Vagina (tissue), 2 donors: ENCODE results near the gene PFAS. TPM values are rescaled to one million over a fixed set of nuclear protein-coding genes. Genes with fewer than 3 reads are reported as not detected.

Experiments
- DNase-seq, 2 donors: peaks; one replicate each; pipeline ENCODE4 v3.0.0-alpha.2; 2017; ENCODE audit errors: extremely low spot score in 2 of 2
- H3K27ac ChIP-seq: fragments of 200-600 bp; sonication (generic); one replicate; pipeline ENCODE4 v1.5.1; 2019
- H3K27me3 ChIP-seq: fragments of 200-600 bp; sonication (generic); one replicate; pipeline ENCODE4 v1.5.1; 2019
- H3K36me3 ChIP-seq, 2 donors: fragments of 200-600 bp; sonication (generic); one replicate each; pipeline ENCODE4 v1.5.1; 2017 to 2019
- H3K4me1 ChIP-seq: fragments of 200-600 bp; sonication (generic); one replicate; pipeline ENCODE4 v1.5.1; 2019
- H3K4me3 ChIP-seq, 2 donors: fragments of 200-600 bp; sonication (generic); 1 replicate in 1 of 2; 2 replicates in 1 of 2; pipeline ENCODE4 v1.5.1; 2016 to 2019
- H3K9me3 ChIP-seq: fragments of 200-600 bp; sonication (generic); one replicate; pipeline ENCODE4 v1.5.1; 2019
- POLR2A ChIP-seq, 2 donors: fragments of 450-650 bp; IDR thresholded peaks; one replicate each; pipeline ENCODE4 v1.6.1; 2017; ENCODE audit warnings: antibody characterized with exemption in 2 of 2, mild to moderate bottlenecking in 2 of 2, moderate library complexity in 2 of 2
- POLR2AphosphoS5 ChIP-seq, 2 donors: sonication (generic); formaldehyde crosslinking; IDR thresholded peaks; one replicate each; pipeline ENCODE4 v1.9.0; 2017; ENCODE audit warnings: antibody characterized with exemption in 2 of 2, mild to moderate bottlenecking in 2 of 2, low read depth in 1 of 2; ENCODE audit not compliant: insufficient read depth in 1 of 2
- intact Hi-C: fragments of 100-400 bp; cut with DNase I; formaldehyde crosslinking; loops from one replicate; pipeline ENCODE4 v1.15.1; 2023
- total RNA-seq: library from RNA; depleted of rRNA; stranded (reverse); fragments of >200 nt; gene quantifications from one replicate; pipeline ENCODE4 v1.2.3, GENCODE V29; 2016
- TF ChIP-seq, protein P1 (sequence below), 3 experiments: fragments of 450-650 bp in 2 of 3; fragments of 200-600 bp in 1 of 3; sonication (generic) in 1 of 3; IDR thresholded peaks; one replicate each; pipeline ENCODE4 v1.5.1; 2017 to 2019; ENCODE audit warnings: antibody characterized with exemption in 3 of 3, mild to moderate bottlenecking in 2 of 3, moderate library complexity in 2 of 3

Gene PFAS
- total RNA-seq, 1 donor from 2014 or later: 36.3 TPM

DNA sequence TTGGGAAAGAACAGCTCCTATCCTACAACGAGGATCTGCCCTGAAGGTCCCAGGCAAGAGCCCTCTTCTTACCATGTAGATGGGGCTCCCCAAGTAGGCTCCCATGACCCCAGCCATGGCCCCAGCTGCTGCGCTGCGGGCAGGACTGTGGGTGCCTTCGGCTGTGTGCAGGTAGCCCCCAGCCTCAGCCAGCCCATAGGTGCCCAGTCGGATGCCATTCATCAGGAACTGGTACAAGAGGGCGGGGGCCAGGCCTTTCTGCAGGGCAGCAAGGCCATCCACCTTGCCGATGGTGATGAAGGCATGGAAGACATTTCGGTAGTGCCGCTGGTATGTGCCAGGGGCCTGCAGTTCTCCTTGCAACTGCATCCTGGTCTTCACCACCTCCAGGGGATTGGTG lies 45.3 kb downstream of the PFAS start:
- Histone ChIP-seq H3K9me3 (no peaks in the 10 kb centered on the region), H3K27me3 (no peaks in the 10 kb centered on the region), H3K4me3 (no peak overlapping the region), H3K4me1 (peaks cover 13% of the 10 kb centered on the region), H3K27ac (no peak overlapping the region), H3K36me3 (no peaks in the 10 kb centered on the region)
- intact Hi-C loops: loop anchor here (10.0 kb wide), 1 partner anchor 200 kb away; no protein-coding TSS in a partner anchor
- no peak for TF ChIP-seq POLR2A (IDR thresholded peaks at IDR 0.05)
- DNase-seq: no peak

DNA sequence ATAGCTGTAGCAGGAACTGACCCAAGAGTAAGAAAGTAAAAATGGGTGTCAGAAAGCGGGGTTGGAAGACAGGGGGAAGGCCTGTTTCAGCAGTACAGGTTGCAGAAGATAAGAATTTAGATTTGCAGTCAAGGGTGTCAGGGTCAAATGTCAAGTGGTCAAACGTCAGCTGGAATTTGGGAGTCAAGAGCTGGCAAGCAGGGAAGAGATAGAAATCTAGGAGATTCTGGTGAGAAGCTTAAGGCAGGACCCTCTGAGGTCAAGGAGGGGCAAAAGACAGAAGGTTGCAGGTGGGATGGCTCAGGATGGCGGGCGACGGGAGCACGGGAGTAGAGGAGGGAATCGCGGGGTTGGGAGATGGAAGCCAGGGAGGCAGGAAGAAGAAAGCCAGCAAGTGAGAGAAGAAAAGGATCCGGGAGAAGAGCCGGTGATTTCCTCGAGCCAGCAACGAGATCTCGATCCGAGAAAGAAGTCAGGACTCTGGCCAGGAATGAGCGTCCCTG lies 45.8 kb downstream of the PFAS start:
- Histone ChIP-seq H3K4me3 (peak overlapping the region; percentile 64 to 67), H3K27ac (peak overlapping the region; percentile 86), H3K27me3 (no peaks in the 10 kb centered on the region), H3K9me3 (no peaks in the 10 kb centered on the region), H3K36me3 (no peaks in the 10 kb centered on the region), H3K4me1 (peaks cover 8% of the 10 kb centered on the region)
- TF ChIP-seq, protein P1, sequence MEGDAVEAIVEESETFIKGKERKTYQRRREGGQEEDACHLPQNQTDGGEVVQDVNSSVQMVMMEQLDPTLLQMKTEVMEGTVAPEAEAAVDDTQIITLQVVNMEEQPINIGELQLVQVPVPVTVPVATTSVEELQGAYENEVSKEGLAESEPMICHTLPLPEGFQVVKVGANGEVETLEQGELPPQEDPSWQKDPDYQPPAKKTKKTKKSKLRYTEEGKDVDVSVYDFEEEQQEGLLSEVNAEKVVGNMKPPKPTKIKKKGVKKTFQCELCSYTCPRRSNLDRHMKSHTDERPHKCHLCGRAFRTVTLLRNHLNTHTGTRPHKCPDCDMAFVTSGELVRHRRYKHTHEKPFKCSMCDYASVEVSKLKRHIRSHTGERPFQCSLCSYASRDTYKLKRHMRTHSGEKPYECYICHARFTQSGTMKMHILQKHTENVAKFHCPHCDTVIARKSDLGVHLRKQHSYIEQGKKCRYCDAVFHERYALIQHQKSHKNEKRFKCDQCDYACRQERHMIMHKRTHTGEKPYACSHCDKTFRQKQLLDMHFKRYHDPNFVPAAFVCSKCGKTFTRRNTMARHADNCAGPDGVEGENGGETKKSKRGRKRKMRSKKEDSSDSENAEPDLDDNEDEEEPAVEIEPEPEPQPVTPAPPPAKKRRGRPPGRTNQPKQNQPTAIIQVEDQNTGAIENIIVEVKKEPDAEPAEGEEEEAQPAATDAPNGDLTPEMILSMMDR (IDR thresholded peaks at IDR 0.05): no peak
- TF ChIP-seq POLR2A (IDR thresholded peaks at IDR 0.05) (no peak), POLR2AphosphoS5 (IDR thresholded peaks at IDR 0.05; ENCODE audit: insufficient read depth in 1 of 2, low read depth in 1 of 2) (no peak)
- no peak for DNase-seq
- intact Hi-C loops: loop anchor here (5.0 to 10.0 kb wide), 2 partner anchors 48 to 200 kb away; partner anchors contain the start of genes CTC1 and PFAS

DNA sequence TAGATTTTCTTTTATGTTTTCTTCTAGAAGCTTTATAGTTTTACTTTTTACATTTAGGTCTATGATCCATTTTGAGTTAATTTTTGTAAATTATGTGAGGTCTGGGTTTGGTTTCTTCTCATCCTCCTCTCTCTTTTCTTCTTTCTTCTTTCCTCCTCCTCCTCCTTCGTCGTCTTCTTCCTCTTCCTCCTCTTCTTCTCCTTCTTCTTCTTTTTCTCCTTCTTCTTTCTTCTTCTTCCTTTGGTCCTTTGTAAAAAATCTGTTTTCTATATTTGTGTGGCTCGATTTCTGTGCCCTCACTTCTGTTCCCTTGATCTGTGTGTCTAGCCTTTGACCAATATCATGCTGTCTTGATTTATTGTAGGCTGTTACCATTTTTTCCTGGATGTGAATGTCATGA lies 51.1 kb downstream of the PFAS start:
- Histone ChIP-seq H3K27me3 (no peaks in the 10 kb centered on the region), H3K27ac (no peak overlapping the region), H3K4me1 (no peaks in the 10 kb centered on the region), H3K36me3 (no peaks in the 10 kb centered on the region), H3K9me3 (no peaks in the 10 kb centered on the region), H3K4me3 (no peak overlapping the region)
- intact Hi-C loops: no loop called here
- TF ChIP-seq POLR2AphosphoS5 (IDR thresholded peaks at IDR 0.05; ENCODE audit: insufficient read depth in 1 of 2, low read depth in 1 of 2) (no peak), POLR2A (IDR thresholded peaks at IDR 0.05) (no peak)
- TF ChIP-seq, protein P1 (IDR thresholded peaks at IDR 0.05): no peak
- no peak for DNase-seq

DNA sequence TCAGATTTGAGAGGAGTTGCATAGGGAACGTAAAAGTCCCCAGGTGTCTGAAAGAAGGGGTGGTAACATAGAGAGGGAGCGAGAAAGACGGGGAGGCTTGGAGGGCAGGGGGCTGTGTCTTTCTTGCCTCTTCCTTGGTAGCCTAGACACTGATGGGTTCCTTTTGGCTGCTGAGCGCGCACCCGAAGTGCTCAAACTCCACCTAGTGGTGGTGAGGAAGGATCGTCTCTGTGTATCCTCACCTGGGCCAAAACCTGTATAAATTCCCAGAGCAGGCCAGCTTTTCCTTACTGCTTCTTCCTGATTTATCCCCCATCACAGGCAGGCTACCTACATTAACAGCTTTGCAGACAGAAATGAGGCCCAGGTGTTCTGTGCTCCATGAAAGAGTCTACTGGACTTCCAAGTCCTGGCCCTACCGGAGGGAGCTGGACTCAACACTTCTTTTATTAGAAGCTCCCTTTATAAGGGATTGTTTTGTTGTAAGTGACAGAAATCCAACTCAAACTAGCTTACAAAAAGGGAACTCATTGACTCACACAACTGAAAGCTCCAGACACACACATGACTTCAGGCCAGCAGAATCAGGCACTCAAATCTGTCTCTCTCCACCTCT lies 51.6 kb downstream of the PFAS start:
- no peak for DNase-seq
- H3K27me3 ChIP-seq: no peaks in the 10 kb centered on the region
- intact Hi-C loops: no loop called here
- H3K4me3 ChIP-seq: no peak overlapping the region
- TF ChIP-seq, protein P1 (IDR thresholded peaks at IDR 0.05): peak; percentile 82 to 89 (median 84)
- no peak for TF ChIP-seq POLR2A (IDR thresholded peaks at IDR 0.05)
- peak in 1 of 2 donors; percentile 34 for TF ChIP-seq POLR2AphosphoS5 (IDR thresholded peaks at IDR 0.05; ENCODE audit: insufficient read depth in 1 of 2, low read depth in 1 of 2)
- no peaks in the 10 kb centered on the region for H3K9me3 ChIP-seq
- H3K36me3 ChIP-seq: no peaks in the 10 kb centered on the region
- H3K27ac ChIP-seq: no peak overlapping the region
- no peaks in the 10 kb centered on the region for H3K4me1 ChIP-seq

DNA sequence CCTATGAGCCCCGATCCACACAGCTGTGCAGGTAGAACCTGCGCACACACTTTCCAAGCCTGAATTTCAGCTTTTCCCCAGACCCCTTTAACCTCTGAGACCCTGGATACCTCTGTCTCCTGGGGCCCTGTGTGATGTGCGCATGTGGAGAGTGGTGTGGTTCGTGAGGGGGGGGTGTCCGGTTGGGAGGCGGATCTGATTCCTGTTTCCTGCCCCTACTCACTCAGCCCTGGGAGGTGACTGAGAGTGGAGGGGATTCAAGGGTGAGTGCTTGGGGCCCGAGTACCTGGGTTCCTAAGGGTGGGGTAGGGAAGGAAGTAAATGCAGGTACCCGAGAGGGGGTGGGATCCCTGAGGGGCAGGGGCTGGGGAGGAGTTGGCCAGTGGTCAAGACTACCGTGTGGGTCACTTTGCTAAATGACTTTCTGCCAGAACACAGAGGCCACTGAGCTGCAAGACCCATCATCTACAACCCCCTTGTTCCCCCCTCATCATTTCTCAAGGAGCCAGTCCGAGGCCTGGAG lies 61.6 kb downstream of the PFAS start:
- no peak overlapping the region for H3K27ac ChIP-seq

More for the DNA sequence above, 61.6 kb downstream of the PFAS start:
- peaks cover 5% of the 10 kb centered on the region for H3K27me3 ChIP-seq
- no peak for DNase-seq
- no peaks in the 10 kb centered on the region for H3K9me3 ChIP-seq
- intact Hi-C loops: no loop called here
- peak overlapping the region; percentile 18 to 30 for H3K4me3 ChIP-seq
- H3K36me3 ChIP-seq: no peaks in the 10 kb centered on the region
- TF ChIP-seq, protein P1 (IDR thresholded peaks at IDR 0.05): no peak
- TF ChIP-seq POLR2A (IDR thresholded peaks at IDR 0.05) (no peak), POLR2AphosphoS5 (IDR thresholded peaks at IDR 0.05; ENCODE audit: insufficient read depth in 1 of 2, low read depth in 1 of 2) (no peak)
- peaks cover 8% of the 10 kb centered on the region for H3K4me1 ChIP-seq
